ENCODE measurements around the gene MNDA.

The MNDA gene

GRCh38 chr1:158836038-158836437, 4.9 kb downstream of the MNDA start:
- H3K4me2 ChIP-seq (ENCODE audit: low read length), result no peak overlapping the region
- no peak overlapping the region for H3K27ac ChIP-seq (ENCODE audit: low read depth, low read length, poor library complexity, severe bottlenecking)
- no peak overlapping the region for H3K9ac ChIP-seq (ENCODE audit: low read length)
- no peaks in the 10 kb centered on the region for H3K4me1 ChIP-seq (ENCODE audit: insufficient read depth, low read length, severe bottlenecking)
- H4K20me1 ChIP-seq (ENCODE audit: insufficient read depth, low read length), result no peaks in the 10 kb centered on the region
- no peaks in the 10 kb centered on the region for H3K27me3 ChIP-seq (ENCODE audit: insufficient read depth, low read length)
- no peaks in the 10 kb centered on the region for H3K36me3 ChIP-seq (ENCODE audit: insufficient read depth, low read length)
- H3K9me3 ChIP-seq (ENCODE audit: low read length), result no peaks in the 10 kb centered on the region
- H3K9me2 ChIP-seq (ENCODE audit: low read depth, low read length), result no peaks in the 10 kb centered on the region
- no peak overlapping the region for H3K4me3 ChIP-seq (ENCODE audit: low read depth, low read length, poor library complexity, severe bottlenecking)
- no peaks in the 10 kb centered on the region for H3F3A ChIP-seq (ENCODE audit: insufficient read depth, low read length)
- H3K79me2 ChIP-seq (ENCODE audit: insufficient read depth, low read length), result no peaks in the 10 kb centered on the region
- no peak for TF ChIP-seq EZH2 (IDR thresholded peaks at IDR 0.05; ENCODE audit: borderline replicate concordance, low read length)
- TF ChIP-seq, protein P1, sequence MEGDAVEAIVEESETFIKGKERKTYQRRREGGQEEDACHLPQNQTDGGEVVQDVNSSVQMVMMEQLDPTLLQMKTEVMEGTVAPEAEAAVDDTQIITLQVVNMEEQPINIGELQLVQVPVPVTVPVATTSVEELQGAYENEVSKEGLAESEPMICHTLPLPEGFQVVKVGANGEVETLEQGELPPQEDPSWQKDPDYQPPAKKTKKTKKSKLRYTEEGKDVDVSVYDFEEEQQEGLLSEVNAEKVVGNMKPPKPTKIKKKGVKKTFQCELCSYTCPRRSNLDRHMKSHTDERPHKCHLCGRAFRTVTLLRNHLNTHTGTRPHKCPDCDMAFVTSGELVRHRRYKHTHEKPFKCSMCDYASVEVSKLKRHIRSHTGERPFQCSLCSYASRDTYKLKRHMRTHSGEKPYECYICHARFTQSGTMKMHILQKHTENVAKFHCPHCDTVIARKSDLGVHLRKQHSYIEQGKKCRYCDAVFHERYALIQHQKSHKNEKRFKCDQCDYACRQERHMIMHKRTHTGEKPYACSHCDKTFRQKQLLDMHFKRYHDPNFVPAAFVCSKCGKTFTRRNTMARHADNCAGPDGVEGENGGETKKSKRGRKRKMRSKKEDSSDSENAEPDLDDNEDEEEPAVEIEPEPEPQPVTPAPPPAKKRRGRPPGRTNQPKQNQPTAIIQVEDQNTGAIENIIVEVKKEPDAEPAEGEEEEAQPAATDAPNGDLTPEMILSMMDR (IDR thresholded peaks at IDR 0.05; ENCODE audit: low read length), result no peak
- no peak overlapping the region for H2AFZ ChIP-seq (ENCODE audit: low read length)

DNA sequence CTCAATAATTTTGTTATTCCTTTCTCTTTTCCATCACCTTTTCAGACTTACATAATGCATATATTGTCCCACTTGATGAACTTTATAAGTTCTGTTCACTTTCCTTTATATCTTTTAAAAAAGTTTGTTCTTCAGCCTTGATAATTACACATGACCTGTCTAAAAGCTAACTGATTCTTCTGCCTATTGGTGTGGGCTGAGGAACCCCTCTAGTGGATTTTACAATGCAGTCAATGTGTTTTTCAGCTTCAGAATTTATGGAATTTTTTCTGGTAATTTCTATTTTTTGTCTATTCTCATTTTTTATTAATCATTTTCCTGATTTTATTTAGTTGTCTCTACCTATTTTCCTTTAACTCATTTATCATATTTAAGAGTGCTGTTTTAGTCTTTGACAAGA, 7.5 kb downstream of the MNDA start:
- Histone ChIP-seq H3K9ac (ENCODE audit: low read length) (no peak overlapping the region), H3F3A (ENCODE audit: insufficient read depth, low read length) (no peaks in the 10 kb centered on the region), H4K20me1 (ENCODE audit: insufficient read depth, low read length) (no peaks in the 10 kb centered on the region), H3K9me3 (ENCODE audit: low read length) (no peaks in the 10 kb centered on the region), H3K9me2 (ENCODE audit: low read depth, low read length) (no peaks in the 10 kb centered on the region), H3K27ac (ENCODE audit: low read depth, low read length, poor library complexity, severe bottlenecking) (no peak overlapping the region), H3K4me3 (ENCODE audit: low read depth, low read length, poor library complexity, severe bottlenecking) (no peak overlapping the region), H3K79me2 (ENCODE audit: insufficient read depth, low read length) (no peaks in the 10 kb centered on the region), H2AFZ (ENCODE audit: low read length) (no peak overlapping the region), H3K4me2 (ENCODE audit: low read length) (no peak overlapping the region), H3K4me1 (ENCODE audit: insufficient read depth, low read length, severe bottlenecking) (no peaks in the 10 kb centered on the region), H3K27me3 (ENCODE audit: insufficient read depth, low read length) (no peaks in the 10 kb centered on the region), H3K36me3 (ENCODE audit: insufficient read depth, low read length) (no peaks in the 10 kb centered on the region)
- TF ChIP-seq, protein P1 (IDR thresholded peaks at IDR 0.05; ENCODE audit: low read length), result no peak
- TF ChIP-seq EZH2 (IDR thresholded peaks at IDR 0.05; ENCODE audit: borderline replicate concordance, low read length), result no peak

DNA sequence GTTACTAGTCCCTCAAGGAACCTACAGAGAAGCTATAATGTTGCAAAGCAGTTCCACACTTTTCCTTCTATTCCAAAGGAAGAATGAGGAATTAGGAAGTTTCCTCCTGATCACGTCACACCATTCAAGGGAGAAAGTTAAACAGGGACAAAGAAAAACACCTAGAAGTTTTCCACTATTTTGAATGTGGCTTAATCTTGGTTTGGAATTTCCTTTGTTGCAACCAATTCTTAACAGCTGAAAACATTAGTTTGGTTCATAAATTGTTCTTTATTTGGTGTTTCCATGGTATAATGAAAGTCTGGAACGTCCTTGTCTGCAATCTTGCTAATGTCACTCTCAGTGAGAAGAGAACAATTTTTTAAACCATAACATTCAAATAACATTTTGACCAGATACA, 8.4 kb downstream of the MNDA start:
- Histone ChIP-seq H3K9me2 (ENCODE audit: low read depth, low read length) (no peaks in the 10 kb centered on the region), H3K9me3 (ENCODE audit: low read length) (no peaks in the 10 kb centered on the region), H3K27me3 (ENCODE audit: insufficient read depth, low read length) (no peaks in the 10 kb centered on the region), H2AFZ (ENCODE audit: low read length) (no peak overlapping the region), H3K4me1 (ENCODE audit: insufficient read depth, low read length, severe bottlenecking) (no peaks in the 10 kb centered on the region), H3K27ac (ENCODE audit: low read depth, low read length, poor library complexity, severe bottlenecking) (no peak overlapping the region), H4K20me1 (ENCODE audit: insufficient read depth, low read length) (no peaks in the 10 kb centered on the region), H3F3A (ENCODE audit: insufficient read depth, low read length) (no peaks in the 10 kb centered on the region), H3K4me2 (ENCODE audit: low read length) (no peak overlapping the region), H3K36me3 (ENCODE audit: insufficient read depth, low read length) (no peaks in the 10 kb centered on the region), H3K4me3 (ENCODE audit: low read depth, low read length, poor library complexity, severe bottlenecking) (no peak overlapping the region), H3K9ac (ENCODE audit: low read length) (no peak overlapping the region), H3K79me2 (ENCODE audit: insufficient read depth, low read length) (no peaks in the 10 kb centered on the region)
- no peak for TF ChIP-seq EZH2 (IDR thresholded peaks at IDR 0.05; ENCODE audit: borderline replicate concordance, low read length)
- TF ChIP-seq, protein P1 (IDR thresholded peaks at IDR 0.05; ENCODE audit: low read length), result no peak
